ENCODE measurements around the gene MAGEL2. TPM values are rescaled to one million over a fixed set of nuclear protein-coding genes. Genes with fewer than 3 reads are reported as not detected.

The MAGEL2 gene
- total RNA-seq, 1 experiment from 2014 or later: not detected

DNA sequence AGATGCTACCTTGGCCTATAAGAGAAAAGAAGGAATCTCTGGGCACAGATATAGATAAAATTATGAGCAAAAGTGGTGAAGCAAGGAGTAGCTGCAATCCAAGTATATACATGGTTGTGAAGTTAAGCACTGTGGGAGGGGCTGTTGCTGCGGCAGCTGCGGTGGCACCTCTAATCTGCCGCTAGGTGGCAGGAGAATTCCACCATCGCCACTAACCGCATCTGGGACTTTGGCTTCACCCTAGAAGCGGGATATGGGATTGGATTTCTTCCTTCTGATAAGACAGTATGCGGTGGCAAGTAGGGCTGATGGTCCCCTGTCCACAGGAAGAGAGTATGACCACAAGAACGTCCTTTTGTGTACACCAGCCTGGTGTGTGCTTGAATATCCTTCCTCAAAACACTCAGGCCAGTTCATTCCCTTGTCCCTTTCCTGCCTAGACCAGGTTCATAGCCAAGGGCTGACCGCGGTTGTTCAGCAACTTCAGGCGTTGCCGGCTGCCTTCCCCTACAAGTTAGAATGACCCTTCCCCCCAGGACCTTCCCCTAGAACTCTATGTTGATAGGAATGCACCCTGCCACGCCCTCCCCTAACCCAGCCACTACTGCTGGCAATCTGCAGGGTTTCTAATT, 5.1 kb downstream of the MAGEL2 start:
- no peaks in the 10 kb centered on the region for H3K4me1 ChIP-seq (ENCODE audit: insufficient read depth, low read length, poor library complexity, severe bottlenecking)
- H3K27me3 ChIP-seq (replicated peaks; ENCODE audit: insufficient read depth, low read depth, low read length, poor library complexity): no peaks in the 10 kb centered on the region
- no peaks in the 10 kb centered on the region for H3K36me3 ChIP-seq (ENCODE audit: insufficient read depth, low read length, poor library complexity, severe bottlenecking)
- intact Hi-C loops (cut with micrococcal nuclease; ENCODE audit: unreplicated experiment): loop anchor here (5.0 to 10.0 kb wide), 2 partner anchors 212 to 1860 kb away; no protein-coding TSS in a partner anchor
- H3K4me3 ChIP-seq (ENCODE audit: low read depth, low read length, poor library complexity, severe bottlenecking): no peak overlapping the region
- no TSS peak for BruUV-seq (replicated peaks)
- H3K9me3 ChIP-seq (ENCODE audit: low read depth, low read length, poor library complexity, severe bottlenecking): peaks cover 4% of the 10 kb centered on the region
- ChIA-PET POLR2A (ENCODE audit: low non-redundant PET) (no interaction called here), CTCF (no interaction called here)
- no peak overlapping the region for H3K27ac ChIP-seq (ENCODE audit: low read depth, low read length, poor library complexity, severe bottlenecking)
- TF ChIP-seq EZH2 (IDR thresholded peaks at IDR 0.05; ENCODE audit: borderline replicate concordance, low read depth, low read length, poor library complexity, severe bottlenecking) (no peak), CTCF (conservative IDR thresholded peaks at IDR 0.05; ENCODE audit: low read depth, low read length) (peak; percentile 83)
- peak; percentile 69 for DNase-seq (ENCODE audit: low spot score)

DNA sequence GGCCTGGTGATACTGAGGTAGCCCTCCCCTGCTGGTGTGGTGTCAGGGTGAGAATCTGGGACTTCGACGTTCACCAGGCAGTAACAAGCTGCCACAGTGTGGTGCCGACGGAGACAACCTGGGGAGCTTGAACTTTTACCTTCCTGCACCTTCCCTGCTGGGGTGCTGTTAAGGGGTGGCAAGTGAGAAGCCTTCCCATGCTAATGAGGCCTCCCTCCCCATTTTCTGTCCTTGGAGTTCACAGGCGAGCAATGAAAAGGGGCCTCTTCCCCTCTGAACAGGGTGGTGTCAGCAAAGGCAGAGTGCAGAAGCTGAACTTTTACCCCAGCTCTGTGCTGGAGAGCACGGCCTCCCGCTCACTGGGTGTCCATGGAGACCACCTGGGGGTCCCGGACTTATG, 13.5 kb downstream of the MAGEL2 start:
- Histone ChIP-seq H3K4me3 (ENCODE audit: low read depth, low read length, poor library complexity, severe bottlenecking) (no peak overlapping the region), H3K27me3 (replicated peaks; ENCODE audit: insufficient read depth, low read depth, low read length, poor library complexity) (no peaks in the 10 kb centered on the region), H3K36me3 (ENCODE audit: insufficient read depth, low read length, poor library complexity, severe bottlenecking) (no peaks in the 10 kb centered on the region), H3K9me3 (ENCODE audit: low read depth, low read length, poor library complexity, severe bottlenecking) (peaks cover 7% of the 10 kb centered on the region), H3K27ac (ENCODE audit: low read depth, low read length, poor library complexity, severe bottlenecking) (no peak overlapping the region), H3K4me1 (ENCODE audit: insufficient read depth, low read length, poor library complexity, severe bottlenecking) (no peaks in the 10 kb centered on the region)
- intact Hi-C loops (cut with micrococcal nuclease; ENCODE audit: unreplicated experiment): no loop called here
- no peak for TF ChIP-seq EZH2 (IDR thresholded peaks at IDR 0.05; ENCODE audit: borderline replicate concordance, low read depth, low read length, poor library complexity, severe bottlenecking)
- no peak for TF ChIP-seq CTCF (conservative IDR thresholded peaks at IDR 0.05; ENCODE audit: low read depth, low read length)
- no peak for DNase-seq (ENCODE audit: low spot score)
- no TSS peak for BruUV-seq (replicated peaks)
- POLR2A ChIA-PET (ENCODE audit: low non-redundant PET): no interaction called here
- CTCF ChIA-PET: no interaction called here

DNA sequence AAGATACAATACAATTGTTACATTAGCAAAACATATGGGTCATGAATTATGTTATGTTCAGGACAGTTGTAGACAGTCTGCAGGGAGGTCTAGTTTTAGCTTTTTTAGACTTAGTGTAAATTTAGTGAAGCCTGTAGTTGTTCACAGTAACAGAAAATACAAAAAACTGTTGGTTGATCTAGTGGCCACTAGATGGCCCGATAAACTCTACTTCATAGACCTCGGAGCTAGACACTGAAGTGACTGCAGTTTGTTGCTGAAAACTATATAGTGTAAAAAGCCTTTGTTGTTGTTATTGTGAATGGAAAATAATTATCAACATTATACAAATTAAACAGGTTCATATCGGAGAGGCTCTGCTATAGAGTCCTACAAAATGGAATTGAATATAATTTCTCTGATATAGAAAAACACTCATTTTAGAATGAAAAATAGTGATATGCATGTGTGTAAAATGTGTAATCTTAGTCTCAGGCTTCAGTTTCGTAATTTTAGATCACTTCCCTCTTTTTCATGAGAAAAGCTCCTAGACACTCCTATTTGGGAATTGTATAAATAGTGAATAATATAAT, 18.3 kb downstream of the MAGEL2 start:
- no TSS peak for BruUV-seq (replicated peaks)
- peak; percentile 2 for DNase-seq (ENCODE audit: low spot score)
- intact Hi-C loops (cut with micrococcal nuclease; ENCODE audit: unreplicated experiment): no loop called here
- CTCF ChIA-PET: no interaction called here
- POLR2A ChIA-PET (ENCODE audit: low non-redundant PET): no interaction called here
- TF ChIP-seq EZH2 (IDR thresholded peaks at IDR 0.05; ENCODE audit: borderline replicate concordance, low read depth, low read length, poor library complexity, severe bottlenecking): no peak
- peak; percentile 45 for TF ChIP-seq CTCF (conservative IDR thresholded peaks at IDR 0.05; ENCODE audit: low read depth, low read length)
- Histone ChIP-seq H3K27ac (ENCODE audit: low read depth, low read length, poor library complexity, severe bottlenecking) (no peak overlapping the region), H3K4me1 (ENCODE audit: insufficient read depth, low read length, poor library complexity, severe bottlenecking) (no peaks in the 10 kb centered on the region), H3K9me3 (ENCODE audit: low read depth, low read length, poor library complexity, severe bottlenecking) (peaks cover 9% of the 10 kb centered on the region), H3K36me3 (ENCODE audit: insufficient read depth, low read length, poor library complexity, severe bottlenecking) (no peaks in the 10 kb centered on the region), H3K27me3 (replicated peaks; ENCODE audit: insufficient read depth, low read depth, low read length, poor library complexity) (no peaks in the 10 kb centered on the region), H3K4me3 (ENCODE audit: low read depth, low read length, poor library complexity, severe bottlenecking) (no peak overlapping the region)

Measured in A673 (cell line).